ENCODE data around the gene PAAF1.

The PAAF1 gene

GRCh38 chr11:73940801-73941570, 64.2 kb downstream of the PAAF1 start:
- DNase-seq (ENCODE audit: extremely low read depth, low read depth) = no peak
- no peak overlapping the region for H3K4me3 ChIP-seq (replicated peaks; ENCODE audit: low read depth, low read length)
- no peak for TF ChIP-seq CTCF (IDR thresholded peaks at IDR 0.05; ENCODE audit: low read depth, low read length, missing control alignments)

GRCh38 chr11:73942010-73942409, 65.2 kb downstream of the PAAF1 start:
- no peak for TF ChIP-seq CTCF (IDR thresholded peaks at IDR 0.05; ENCODE audit: low read depth, low read length, missing control alignments)
- no peak overlapping the region for H3K4me3 ChIP-seq (replicated peaks; ENCODE audit: low read depth, low read length)
- DNase-seq (ENCODE audit: extremely low read depth, low read depth) = no peak

- TF ChIP-seq CTCF (IDR thresholded peaks at IDR 0.05; ENCODE audit: low read depth, low read length, missing control alignments) = no peak
- DNase-seq (ENCODE audit: extremely low read depth, low read depth) = no peak
- no peak overlapping the region for H3K4me3 ChIP-seq (replicated peaks; ENCODE audit: low read depth, low read length)
Measured at GRCh38 chr11:73944085-73944484, 67.3 kb downstream of the PAAF1 start.

- H3K4me3 ChIP-seq (replicated peaks; ENCODE audit: low read depth, low read length) = no peak overlapping the region
- DNase-seq (ENCODE audit: extremely low read depth, low read depth) = no peak
- no peak for TF ChIP-seq CTCF (IDR thresholded peaks at IDR 0.05; ENCODE audit: low read depth, low read length, missing control alignments)
Measured at GRCh38 chr11:73944901-73945300, 68.1 kb downstream of the PAAF1 start.

- TF ChIP-seq CTCF (IDR thresholded peaks at IDR 0.05; ENCODE audit: low read depth, low read length, missing control alignments) = no peak
Measured at GRCh38 chr11:73945396-73945795, 68.6 kb downstream of the PAAF1 start.

GRCh38 chr11:73946798-73947458, 70.1 kb downstream of the PAAF1 start:
- no peak for TF ChIP-seq CTCF (IDR thresholded peaks at IDR 0.05; ENCODE audit: low read depth, low read length, missing control alignments)

More at GRCh38 chr11:73945396-73945795, 68.6 kb downstream of the PAAF1 start:
- no peak overlapping the region for H3K4me3 ChIP-seq (replicated peaks; ENCODE audit: low read depth, low read length)
- no peak for DNase-seq (ENCODE audit: extremely low read depth, low read depth)

More at GRCh38 chr11:73946798-73947458, 70.1 kb downstream of the PAAF1 start:
- DNase-seq (ENCODE audit: extremely low read depth, low read depth) = no peak
- H3K4me3 ChIP-seq (replicated peaks; ENCODE audit: low read depth, low read length) = no peak overlapping the region
